ENCODE results near the gene GRK5.
"Not testable (repeated sequence)": the region's sequence is repeated elsewhere in the genome, so short reads cannot be mapped to it uniquely, and the experiment has no call there.

GRK5 gene

DNA sequence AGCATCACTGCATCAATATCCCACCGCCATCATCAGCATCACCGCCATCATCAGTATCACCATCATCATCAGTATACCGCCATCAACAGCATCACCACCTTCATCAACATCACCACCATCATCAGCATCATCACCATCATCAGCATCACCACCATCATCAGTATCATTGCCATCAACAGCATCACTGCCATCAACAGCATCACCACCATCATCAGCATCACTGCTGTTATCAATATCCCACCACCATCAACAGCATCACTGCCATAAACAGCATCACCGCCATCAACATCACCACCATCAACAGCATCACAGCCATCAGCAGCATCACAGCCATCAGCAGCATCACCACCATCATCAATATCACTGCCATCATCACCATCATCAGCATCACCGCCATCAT, 219.3 kb downstream of the GRK5 start:
- no peak for DNase-seq

GRCh38 chr10:119427263-119427864, 220.0 kb downstream of the GRK5 start:
- no peak for DNase-seq

- no peak for DNase-seq
These were observed 221.4 kb downstream of the GRK5 start for GRCh38 chr10:119428789-119429188.

DNA sequence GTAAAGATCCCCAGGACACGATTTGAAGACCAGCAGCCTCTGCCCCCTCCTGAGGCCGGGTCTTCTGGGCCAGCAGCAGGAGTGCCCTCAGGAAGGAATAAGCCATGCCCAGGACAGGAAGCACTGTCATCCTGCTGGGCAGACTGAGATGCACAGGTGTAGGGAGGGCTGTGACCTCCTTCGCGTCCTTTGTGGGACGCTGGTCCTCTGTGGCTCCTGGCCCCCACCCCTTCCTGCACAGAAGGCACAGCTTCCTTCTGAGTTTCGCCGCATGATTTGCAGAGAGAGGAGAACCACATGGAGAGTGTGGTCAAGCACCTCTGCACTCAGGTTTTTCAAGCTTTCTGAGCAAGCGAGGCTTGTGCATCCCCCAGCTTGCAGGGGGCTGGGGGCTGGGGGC, 222.4 kb downstream of the GRK5 start:
- no peak for DNase-seq

- DNase-seq = no peak
These were observed 223.8 kb downstream of the GRK5 start for GRCh38 chr10:119431034-119431772.

DNA sequence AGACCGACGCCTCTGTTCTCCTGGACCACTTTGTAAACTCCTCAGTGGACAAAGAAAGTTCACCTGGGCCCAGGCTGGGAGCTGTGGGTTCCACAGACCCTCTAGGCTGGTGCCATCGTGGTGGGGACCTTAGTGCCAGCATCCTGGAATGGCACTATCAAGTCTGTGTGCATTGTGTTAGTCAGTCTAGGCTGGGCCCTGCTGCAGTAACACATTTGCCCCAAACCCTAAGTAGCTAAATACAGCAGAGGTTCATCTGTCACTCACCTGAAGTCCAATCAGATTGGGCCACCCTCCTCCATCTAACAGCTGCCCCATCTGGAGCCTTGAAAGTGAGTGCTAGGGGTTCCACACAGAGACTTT, 224.4 kb downstream of the GRK5 start:
- no peak for DNase-seq

- DNase-seq = not testable (repeated sequence)
These were observed 227.6 kb downstream of the GRK5 start for GRCh38 chr10:119434942-119435341.

GRCh38 chr10:119438717-119439116, 231.3 kb downstream of the GRK5 start:
- no peak for DNase-seq

- DNase-seq = no peak
These were observed 232.6 kb downstream of the GRK5 start for GRCh38 chr10:119439922-119440321.

GRCh38 chr10:119441151-119441821, 233.9 kb downstream of the GRK5 start:
- no peak for DNase-seq

GRCh38 chr10:119441921-119442757, 234.8 kb downstream of the GRK5 start:
- DNase-seq = no peak

- no peak for DNase-seq
These were observed 235.3 kb downstream of the GRK5 start for GRCh38 chr10:119442758-119443060.

DNA sequence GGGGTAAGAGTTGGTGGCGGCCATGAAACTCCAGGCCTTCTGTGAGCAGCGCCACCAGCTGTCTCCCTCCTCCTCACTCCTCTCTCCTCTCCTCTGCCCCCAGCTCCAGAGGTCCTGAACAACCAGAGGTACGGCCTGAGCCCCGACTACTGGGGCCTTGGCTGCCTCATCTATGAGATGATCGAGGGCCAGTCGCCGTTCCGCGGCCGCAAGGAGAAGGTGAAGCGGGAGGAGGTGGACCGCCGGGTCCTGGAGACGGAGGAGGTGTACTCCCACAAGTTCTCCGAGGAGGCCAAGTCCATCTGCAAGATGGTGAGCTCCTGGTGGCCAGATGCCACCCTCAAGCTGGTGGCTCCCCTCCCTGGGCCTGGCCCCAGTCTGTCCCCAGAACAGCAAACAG, 236.1 kb downstream of the GRK5 start:
- DNase-seq = no peak

GRCh38 chr10:119443970-119444660, 236.7 kb downstream of the GRK5 start:
- no peak for DNase-seq

DNA sequence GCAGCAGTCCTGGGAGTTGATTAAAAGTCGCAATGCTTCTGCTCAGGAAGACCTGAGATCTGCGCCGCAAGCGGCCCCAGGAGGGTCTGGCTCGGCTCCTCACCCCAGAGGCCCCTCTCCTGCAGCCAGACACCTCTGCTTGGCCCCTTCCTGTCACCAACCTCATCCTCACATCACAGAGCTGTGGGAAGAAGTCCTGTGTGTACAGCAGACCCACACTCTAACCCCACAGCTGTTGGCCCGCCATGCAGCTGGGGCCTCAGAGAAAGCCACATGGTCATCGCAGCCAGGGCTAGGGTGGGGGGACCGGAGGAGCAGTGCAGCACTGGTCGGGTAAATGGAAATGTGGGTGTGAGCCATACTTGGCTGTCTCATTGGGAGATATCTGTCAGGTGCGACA, 237.5 kb downstream of the GRK5 start:
- DNase-seq = no peak

- peak; percentile 29 for DNase-seq
These were observed 238.1 kb downstream of the GRK5 start for GRCh38 chr10:119445311-119445934.

- DNase-seq = no peak
These were observed 238.6 kb downstream of the GRK5 start for GRCh38 chr10:119445935-119446317.

GRCh38 chr10:119446441-119447277, 239.3 kb downstream of the GRK5 start:
- no peak for DNase-seq

DNA sequence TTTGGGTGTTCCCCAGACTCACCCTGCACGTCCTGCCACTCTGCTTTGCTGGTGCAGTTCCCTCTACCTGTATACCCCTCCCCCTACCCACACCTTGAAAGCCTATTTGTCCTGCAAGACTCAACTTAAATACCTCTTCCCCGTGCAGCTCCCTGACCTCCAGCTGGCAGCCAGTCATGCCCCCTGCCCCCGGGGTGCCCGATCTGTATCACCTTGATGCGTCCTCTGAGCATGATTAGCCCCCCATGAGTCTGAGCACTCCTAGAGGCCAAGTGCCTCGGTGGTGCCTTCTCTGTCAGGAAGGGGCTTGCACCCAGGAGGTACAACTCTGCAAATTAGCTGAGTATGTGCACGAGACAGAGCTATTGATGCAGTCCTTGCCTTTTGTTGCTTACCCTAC, 240.1 kb downstream of the GRK5 start:
- no peak for DNase-seq

- DNase-seq = no peak
These were observed 240.6 kb downstream of the GRK5 start for GRCh38 chr10:119447823-119448546.
